NCI-H748 treated with DMSO at 0.1 percent for 48 hours (cell line): ENCODE measurements around the gene LIN54.

Source experiments
- DNase-seq: peaks from one replicate; lab custom pipeline; 2025; lab: John Stamatoyannopoulos, UW

Gene LIN54

GRCh38 chr4:82891707-82892466 is 118.7 kb downstream of the LIN54 start:
- DNase-seq: no peak

GRCh38 chr4:82890901-82891706 is 119.5 kb downstream of the LIN54 start, which contains the start of gene SEC31A:
TSS of gene SEC31A (minus strand) at chr4:82891153. CDS start at chr4:82881936, 9,217 bp downstream.
- peak; percentile 75 for DNase-seq

- DNase-seq: no peak
These were observed 120.1 kb downstream of the LIN54 start for GRCh38 chr4:82890528-82890900.

- no peak for DNase-seq
These were observed 121.3 kb downstream of the LIN54 start for GRCh38 chr4:82889287-82889686.

- DNase-seq: no peak
These were observed 124.3 kb downstream of the LIN54 start for GRCh38 chr4:82886147-82886942.

GRCh38 chr4:82885410-82885809 is 125.2 kb downstream of the LIN54 start:
- DNase-seq: no peak
